Osteoblast (primary cell): ENCODE data around the gene SLC10A3. TPM values are rescaled to one million over a fixed set of nuclear protein-coding genes. Genes with fewer than 3 reads are reported as not detected.

Experiments
- DNase-seq: peaks from one replicate; pipeline ENCODE4 v3.0.0; 2011; ENCODE audit warnings: low spot score, mixed read lengths; ENCODE audit not compliant: insufficient read length; ENCODE audit errors: missing footprints
- H2AFZ ChIP-seq: 2 replicates; pipeline ENCODE4 v1.6.0; 2011; ENCODE audit warnings: mild to moderate bottlenecking, low read length
- H3K27ac ChIP-seq: 2 replicates; pipeline ENCODE4 v1.5.1; 2011; ENCODE audit warnings: mild to moderate bottlenecking, low read depth, low read length, moderate library complexity
- H3K27me3 ChIP-seq: 2 replicates; pipeline ENCODE4 v1.6.0; 2012; ENCODE audit warnings: mild to moderate bottlenecking, control low read depth, inconsistent platforms, low read length, moderate library complexity; ENCODE audit not compliant: insufficient read depth
- H3K36me3 ChIP-seq: 2 replicates; pipeline ENCODE4 v1.5.1; 2011; ENCODE audit warnings: mild to moderate bottlenecking, low read length, control low read depth, moderate library complexity; ENCODE audit not compliant: insufficient read depth
- H3K4me1 ChIP-seq: 2 replicates; pipeline ENCODE4 v1.5.1; 2011; ENCODE audit warnings: mild to moderate bottlenecking, low read length, control low read depth, moderate library complexity; ENCODE audit not compliant: insufficient read depth
- H3K4me2 ChIP-seq: 2 replicates; pipeline ENCODE4 v1.6.0; 2011; ENCODE audit warnings: mild to moderate bottlenecking, low read length; ENCODE audit not compliant: insufficient read depth
- H3K4me3 ChIP-seq: fragments of 200-600 bp; sonication (generic); 3 replicates; pipeline ENCODE4 v1.5.1; 2012; ENCODE audit warnings: mild to moderate bottlenecking, low read length, inconsistent platforms; ENCODE audit not compliant: insufficient read depth
- H3K79me2 ChIP-seq: 2 replicates; pipeline ENCODE4 v1.6.0; 2012; ENCODE audit warnings: mild to moderate bottlenecking, low read length, control low read depth, inconsistent platforms; ENCODE audit not compliant: insufficient read depth
- H3K9me3 ChIP-seq: 2 replicates; pipeline ENCODE4 v1.5.1; 2011; ENCODE audit warnings: low read depth, low read length, control low read depth
- H4K20me1 ChIP-seq: 2 replicates; pipeline ENCODE4 v1.6.0; 2012; ENCODE audit warnings: mild to moderate bottlenecking, low read length, control low read depth; ENCODE audit not compliant: insufficient read depth
- CTCF ChIP-seq: IDR thresholded peaks from 2 replicates; pipeline ENCODE4 v1.5.1; 2011; ENCODE audit warnings: mild to moderate bottlenecking, low read depth, low read length, moderate library complexity; ENCODE audit errors: extremely low read depth
- total RNA-seq: library from RNA; depleted of rRNA; stranded (reverse); fragments of >200 nt; gene quantifications from 2 replicates; pipeline ENCODE4 v1.2.3, GENCODE V29; 2012

The SLC10A3 gene
- total RNA-seq, 1 donor: 36.2 TPM

- peaks cover 37% of the 10 kb centered on the region for H3K79me2 ChIP-seq
- peaks cover 15% of the 10 kb centered on the region for H4K20me1 ChIP-seq
- H3K9me3 ChIP-seq: no peaks in the 10 kb centered on the region
- no peak overlapping the region for H3K4me2 ChIP-seq
- TF ChIP-seq CTCF: no peak
- H3K4me3 ChIP-seq: no peak overlapping the region
- H3K27me3 ChIP-seq: no peaks in the 10 kb centered on the region
- H3K27ac ChIP-seq: no peak overlapping the region
- H3K36me3 ChIP-seq: peaks cover 34% of the 10 kb centered on the region
- no peak overlapping the region for H2AFZ ChIP-seq
- DNase-seq: no peak
- H3K4me1 ChIP-seq: peaks cover 9% of the 10 kb centered on the region
Measured at GRCh38 chrX:154449618-154450017, 40.8 kb downstream of the SLC10A3 start.

- peaks cover 10% of the 10 kb centered on the region for H3K4me1 ChIP-seq
- no peak overlapping the region for H3K4me3 ChIP-seq
- DNase-seq: no peak
- no peak overlapping the region for H3K27ac ChIP-seq
- H3K4me2 ChIP-seq: no peak overlapping the region
- peaks cover 34% of the 10 kb centered on the region for H3K36me3 ChIP-seq
- no peak for TF ChIP-seq CTCF
- H3K9me3 ChIP-seq: no peaks in the 10 kb centered on the region
- H3K79me2 ChIP-seq: peaks cover 41% of the 10 kb centered on the region
- no peak overlapping the region for H2AFZ ChIP-seq
- H4K20me1 ChIP-seq: peaks cover 15% of the 10 kb centered on the region
- H3K27me3 ChIP-seq: no peaks in the 10 kb centered on the region
Measured at GRCh38 chrX:154448484-154448883, 41.9 kb downstream of the SLC10A3 start.

- no peak overlapping the region for H3K4me3 ChIP-seq
- H4K20me1 ChIP-seq: peaks cover 15% of the 10 kb centered on the region
- no peaks in the 10 kb centered on the region for H3K27me3 ChIP-seq
- peaks cover 43% of the 10 kb centered on the region for H3K79me2 ChIP-seq
- H3K27ac ChIP-seq: no peak overlapping the region
- DNase-seq: no peak
- H3K4me1 ChIP-seq: peaks cover 10% of the 10 kb centered on the region
- no peaks in the 10 kb centered on the region for H3K9me3 ChIP-seq
- H3K4me2 ChIP-seq: no peak overlapping the region
- H3K36me3 ChIP-seq: peaks cover 47% of the 10 kb centered on the region
- no peak overlapping the region for H2AFZ ChIP-seq
- no peak for TF ChIP-seq CTCF
Measured at GRCh38 chrX:154446430-154446829, 44.0 kb downstream of the SLC10A3 start.

GRCh38 chrX:154445776-154446175 is 44.7 kb downstream of the SLC10A3 start:
- Histone ChIP-seq H3K4me1 (peaks cover 10% of the 10 kb centered on the region), H3K4me2 (no peak overlapping the region)

More at GRCh38 chrX:154445776-154446175, 44.7 kb downstream of the SLC10A3 start:
- H3K27me3 ChIP-seq: no peaks in the 10 kb centered on the region
- DNase-seq: no peak
- peaks cover 17% of the 10 kb centered on the region for H4K20me1 ChIP-seq
- no peaks in the 10 kb centered on the region for H3K9me3 ChIP-seq
- no peak for TF ChIP-seq CTCF
- H3K27ac ChIP-seq: no peak overlapping the region
- H3K4me3 ChIP-seq: no peak overlapping the region
- peaks cover 50% of the 10 kb centered on the region for H3K36me3 ChIP-seq
- no peak overlapping the region for H2AFZ ChIP-seq
- peaks cover 46% of the 10 kb centered on the region for H3K79me2 ChIP-seq
